RWPE1 (cell line): ENCODE results near the gene DISC1.
"Not testable (repeated sequence)": the region's sequence is repeated elsewhere in the genome, so short reads cannot be mapped to it uniquely, and the experiment has no call there.

Source experiments
- CTCF ChIA-PET: fragments of 350-600 bp; sonication (Branson Sonifier 250); formaldehyde crosslinking; extraction: SDS; loops from one replicate; lab custom pipeline; 2021; lab: Yijun Ruan, JAX
- POLR2A ChIA-PET: fragments of 400-600 bp; formaldehyde crosslinking; extraction: SDS; loops from one replicate; lab custom pipeline; 2020; ENCODE audit warnings: antibody characterized with exemption; ENCODE audit not compliant: low non-redundant PET; lab: Yijun Ruan, JAX
- DNase-seq: peaks from one replicate; pipeline ENCODE4 v3.0.0; 2012; ENCODE audit warnings: low spot score
- H3K27ac ChIP-seq: fragments of 450-650 bp; 2 replicates; pipeline ENCODE4 v1.5.1; 2017
- CTCF ChIP-seq: fragments of 450-650 bp; conservative IDR thresholded peaks from 2 replicates; pipeline ENCODE4 v1.5.1; 2017; ENCODE audit warnings: low read depth, mild to moderate bottlenecking

DISC1 gene

DNA sequence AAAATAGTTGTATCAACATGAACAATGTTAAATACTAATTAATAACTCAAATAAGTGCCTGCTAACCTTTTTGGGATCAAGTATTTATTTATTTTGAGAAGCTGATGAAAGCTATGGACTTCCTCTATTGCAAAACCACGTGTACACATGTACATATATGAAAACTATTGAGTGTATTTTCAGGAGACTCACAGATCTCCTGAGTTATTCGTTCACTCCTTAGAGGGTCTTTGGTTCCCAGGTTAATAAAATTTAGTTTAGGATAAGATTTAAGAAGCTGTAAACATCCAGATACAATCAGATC lies 130.5 kb downstream of the DISC1 start:
- no peak overlapping the region for H3K27ac ChIP-seq
- TF ChIP-seq CTCF, result peak; percentile 50
- CTCF ChIA-PET, result interaction anchor here (0.6 to 1.5 kb wide), 16 partner anchors 9 to 1318 kb away, joined by 3 to 9 read pairs (median 4); no protein-coding TSS in a partner anchor
- POLR2A ChIA-PET, result no interaction called here
- DNase-seq, result no peak

GRCh38 chr1:231757759-231758158 lies 131.2 kb downstream of the DISC1 start:
- DNase-seq, result no peak
- ChIA-PET CTCF (interaction anchor here (0.6 to 1.5 kb wide), 4 partner anchors 8 to 869 kb away, joined by 3 to 7 read pairs (median 6); no protein-coding TSS in a partner anchor), POLR2A (no interaction called here)
- H3K27ac ChIP-seq, result no peak overlapping the region
- no peak for TF ChIP-seq CTCF

DNA sequence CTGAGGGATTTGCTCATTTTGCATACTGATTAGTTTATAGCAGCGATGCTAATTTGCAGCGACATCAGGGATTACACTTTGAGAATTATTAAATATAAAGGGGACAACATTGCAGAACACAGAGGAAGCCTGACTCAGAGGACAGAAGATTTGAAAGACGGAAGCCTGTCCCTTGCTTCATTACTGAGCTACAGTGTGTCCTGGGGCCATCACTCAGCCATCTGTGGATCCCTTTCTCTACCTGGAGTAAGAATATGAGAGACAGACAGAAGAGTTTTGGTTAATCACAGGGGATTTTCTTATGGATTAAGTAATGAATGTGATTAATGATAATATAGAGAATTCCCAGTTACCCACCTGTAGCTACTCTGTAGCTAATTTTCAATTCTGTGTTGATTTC lies 134.7 kb downstream of the DISC1 start:
- no peak overlapping the region for H3K27ac ChIP-seq
- CTCF ChIA-PET, result no interaction called here
- no peak for DNase-seq
- POLR2A ChIA-PET, result no interaction called here
- no peak for TF ChIP-seq CTCF

- ChIA-PET CTCF (no interaction called here), POLR2A (no interaction called here)
- TF ChIP-seq CTCF, result no peak
- H3K27ac ChIP-seq, result no peak overlapping the region
- no peak for DNase-seq
Measured at GRCh38 chr1:231761747-231762541, 135.4 kb downstream of the DISC1 start.

DNA sequence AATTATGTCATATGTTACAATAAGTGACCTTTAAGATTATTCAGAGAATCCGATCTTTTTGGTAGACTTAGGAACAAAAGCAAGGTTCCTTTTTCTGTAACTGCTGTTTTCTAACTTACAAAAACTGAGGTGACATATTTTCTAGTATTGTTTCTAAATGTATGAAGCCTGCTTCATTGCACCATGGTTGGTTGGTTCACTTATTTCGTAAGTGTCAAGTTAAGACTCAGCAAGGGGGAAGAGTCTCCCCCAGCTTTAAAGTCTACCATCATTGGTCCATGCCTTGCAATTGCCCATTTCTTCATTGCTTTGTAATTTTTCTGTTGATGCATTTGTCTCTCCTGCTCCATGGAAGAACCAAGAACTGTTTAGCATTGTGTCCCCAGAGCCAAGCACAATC lies 136.9 kb downstream of the DISC1 start:
- no peak for DNase-seq
- ChIA-PET CTCF (no interaction called here), POLR2A (no interaction called here)
- no peak overlapping the region for H3K27ac ChIP-seq
- TF ChIP-seq CTCF, result no peak

DNA sequence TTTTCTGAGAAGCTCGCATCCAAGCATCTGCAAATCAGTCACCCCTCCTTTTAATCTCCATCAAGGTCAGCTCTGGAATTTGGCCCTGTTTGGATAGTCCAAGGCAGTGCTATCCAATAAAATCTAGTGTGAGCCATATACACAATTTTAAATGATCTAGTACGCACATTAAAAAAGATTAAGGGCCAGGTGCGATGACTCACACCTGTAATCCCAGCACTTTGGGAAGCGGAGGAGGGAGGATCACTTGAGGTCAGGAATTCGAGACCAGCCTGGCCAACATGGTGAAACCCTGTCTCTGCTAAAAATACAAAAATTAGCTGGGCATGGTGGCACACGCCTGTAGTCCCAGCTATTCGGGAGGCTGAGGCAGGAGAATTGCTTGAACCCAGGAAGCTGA lies 139.2 kb downstream of the DISC1 start:
- H3K27ac ChIP-seq, POLR2A ChIA-PET, DNase-seq: not testable (repeated sequence)
- CTCF ChIA-PET, result interaction anchor here (0.7 to 0.8 kb wide), 3 partner anchors 9 to 976 kb away, joined by 3 to 5 read pairs (median 3); no protein-coding TSS in a partner anchor

GRCh38 chr1:231767471-231767870 lies 140.9 kb downstream of the DISC1 start:
- CTCF ChIA-PET, result interaction anchor here (0.9 kb wide), 1 partner anchor 10 kb away, joined by 6 read pairs; no protein-coding TSS in a partner anchor

More at GRCh38 chr1:231767471-231767870, 140.9 kb downstream of the DISC1 start:
- no peak for DNase-seq
- POLR2A ChIA-PET, result no interaction called here
- no peak for TF ChIP-seq CTCF
- H3K27ac ChIP-seq, result no peak overlapping the region
